H1 (cell line): ENCODE results near the gene RIMS1. TPM values are rescaled to one million over a fixed set of nuclear protein-coding genes. Genes with fewer than 3 reads are reported as not detected.

Experiments
- CTCF ChIA-PET: fragments of 300-600 bp; sonication (Branson Sonifier 250); formaldehyde crosslinking; loops from one replicate; lab custom pipeline; 2021; ENCODE audit not compliant: partially characterized antibody; lab: Charles Lee
- POLR2A ChIA-PET: fragments of 300-600 bp; sonication (Branson Sonifier 250); formaldehyde crosslinking; loops from one replicate; lab custom pipeline; 2021; ENCODE audit warnings: inconsistent platforms; ENCODE audit not compliant: partially characterized antibody; lab: Charles Lee
- DNase-seq, 2 experiments: peaks; one replicate each; pipeline versions ENCODE4 v3.0.0 to v3.0.0-alpha.2; 2010 to 2022; ENCODE audit warnings: low spot score in 2 of 2, low read depth in 1 of 2, mixed read lengths in 1 of 2
- FAIRE-seq: peaks from 2 replicates; lab custom pipeline; 2011; peaks lifted over from hg19 to GRCh38; lab: Jason Lieb, UNC
- H2AFZ ChIP-seq: 2 replicates; pipeline ENCODE4 v1.8.1; 2012; ENCODE audit warnings: low read length, inconsistent platforms
- H2AK5ac ChIP-seq: 2 replicates; pipeline ENCODE4 v1.6.1; 2013; ENCODE audit warnings: low read depth, low read length
- H2BK120ac ChIP-seq: replicated peaks from 2 replicates; pipeline ENCODE3; 2013; ENCODE audit warnings: low read depth, low read length, inconsistent platforms
- H2BK12ac ChIP-seq: 2 replicates; pipeline ENCODE4 v1.6.1; 2013; ENCODE audit warnings: low read depth, low read length
- H2BK15ac ChIP-seq: 2 replicates; pipeline ENCODE4 v1.6.1; 2013; ENCODE audit warnings: low read length
- H2BK20ac ChIP-seq: 2 replicates; pipeline ENCODE4 v1.6.1; 2013; ENCODE audit warnings: low read length
- H2BK5ac ChIP-seq: 2 replicates; pipeline ENCODE4 v1.6.1; 2013; ENCODE audit warnings: low read depth, low read length
- H3K14ac ChIP-seq: 2 replicates; pipeline ENCODE4 v1.6.1; 2013; ENCODE audit warnings: inconsistent platforms; ENCODE audit not compliant: insufficient read length
- H3K18ac ChIP-seq: 2 replicates; pipeline ENCODE4 v1.6.1; 2013; ENCODE audit warnings: low read length; ENCODE audit errors: extremely low read depth
- H3K23ac ChIP-seq: 2 replicates; pipeline ENCODE4 v1.6.1; 2013; ENCODE audit warnings: inconsistent platforms; ENCODE audit not compliant: insufficient read length
- H3K23me2 ChIP-seq: 2 replicates; pipeline ENCODE4 v1.6.1; 2013; ENCODE audit warnings: low read depth, low read length
- H3K27ac ChIP-seq: 2 replicates; pipeline ENCODE4 v1.6.1; 2011; ENCODE audit warnings: low read depth, low read length, inconsistent platforms
- H3K27me3 ChIP-seq, 4 experiments: replicated peaks in 1 of 4; 1 replicate in 1 of 4; 2 replicates in 3 of 4; pipeline versions ENCODE4 v1.6.1 to v1.8.1; 2011 to 2013; ENCODE audit warnings: low read length in 3 of 4, mild to moderate bottlenecking in 3 of 4, inconsistent platforms in 2 of 4, mixed read lengths in 2 of 4, moderate library complexity in 1 of 4; ENCODE audit not compliant: control insufficient read depth in 3 of 4, insufficient read depth in 3 of 4; ENCODE audit errors: extremely low read depth in 1 of 4
- H3K36me3 ChIP-seq, 4 experiments: 2 replicates each; pipeline versions ENCODE4 v1.6.1 to v1.8.1; 2011 to 2013; ENCODE audit warnings: mild to moderate bottlenecking in 4 of 4, low read length in 3 of 4, moderate library complexity in 2 of 4, control low read depth in 1 of 4, inconsistent platforms in 1 of 4; ENCODE audit not compliant: insufficient read depth in 4 of 4, control insufficient read depth in 2 of 4
- H3K4ac ChIP-seq: replicated peaks from 2 replicates; pipeline ENCODE3; 2013; ENCODE audit warnings: low read length, low read depth, mixed read lengths, inconsistent platforms; ENCODE audit not compliant: insufficient read length
- H3K4me1 ChIP-seq, 4 experiments: replicated peaks in 1 of 4; 1 replicate in 1 of 4; 2 replicates in 3 of 4; pipeline versions ENCODE4 v1.6.1 to v1.8.1; 2011 to 2013; ENCODE audit warnings: low read length in 3 of 4, inconsistent platforms in 2 of 4, mixed read lengths in 1 of 4; ENCODE audit not compliant: insufficient read depth in 4 of 4, control insufficient read depth in 3 of 4
- H3K4me2 ChIP-seq, 2 experiments: 2 replicates each; pipeline versions ENCODE4 v1.6.1 to v1.8.1; 2011 to 2013; ENCODE audit warnings: low read depth in 2 of 2, low read length in 2 of 2, control low read depth in 1 of 2, inconsistent platforms in 1 of 2, mild to moderate bottlenecking in 1 of 2; ENCODE audit not compliant: insufficient read depth in 1 of 2
- H3K4me3 ChIP-seq, 4 experiments: fragments of 200-600, 300-600 bp in 1 of 4; sonication (generic), shearing (Covaris generic), sonication (Bioruptor Twin) in 1 of 4; 2 replicates each; pipeline versions ENCODE4 v1.5.1 to v1.8.1; 2011 to 2016; ENCODE audit warnings: low read length in 4 of 4, low read depth in 3 of 4, control low read depth in 2 of 4, inconsistent platforms in 2 of 4, mild to moderate bottlenecking in 2 of 4, mixed read lengths in 1 of 4, moderate library complexity in 1 of 4; ENCODE audit not compliant: insufficient read depth in 2 of 4; ENCODE audit errors: extremely low read depth in 1 of 4
- H3K56ac ChIP-seq: replicated peaks from 2 replicates; pipeline ENCODE3; 2013; ENCODE audit warnings: low read depth, mild to moderate bottlenecking, mixed read lengths, low read length, inconsistent platforms; ENCODE audit not compliant: insufficient read length
- H3K79me1 ChIP-seq: 2 replicates; pipeline ENCODE4 v1.6.1; 2013; ENCODE audit warnings: low read depth, low read length, control low read depth
- H3K79me2 ChIP-seq, 2 experiments: 2 replicates each; pipeline versions ENCODE4 v1.6.1 to v1.8.1; 2012 to 2013; ENCODE audit warnings: low read length in 2 of 2, mild to moderate bottlenecking in 2 of 2, inconsistent platforms in 1 of 2; ENCODE audit not compliant: insufficient read depth in 2 of 2, control insufficient read depth in 1 of 2
- H3K9ac ChIP-seq, 4 experiments: replicated peaks in 1 of 4; 1 replicate in 1 of 4; 2 replicates in 3 of 4; pipeline versions ENCODE4 v1.6.1 to v1.8.1; 2011 to 2013; ENCODE audit warnings: low read depth in 3 of 4, low read length in 3 of 4, control low read depth in 2 of 4, mild to moderate bottlenecking in 2 of 4, moderate library complexity in 2 of 4, inconsistent platforms in 1 of 4; ENCODE audit errors: extremely low read depth in 1 of 4
- H3K9me3 ChIP-seq, 2 experiments: 2 replicates each; pipeline versions ENCODE4 v1.6.1 to v1.8.1; 2012 to 2013; ENCODE audit warnings: mild to moderate bottlenecking in 2 of 2, moderate library complexity in 2 of 2, control low read depth in 1 of 2, inconsistent platforms in 1 of 2, low read depth in 1 of 2, low read length in 1 of 2, mixed read lengths in 1 of 2; ENCODE audit not compliant: insufficient read depth in 2 of 2
- H4K20me1 ChIP-seq, 2 experiments: replicated peaks in 1 of 2; 2 replicates each; pipeline versions ENCODE3 to v1.8.1; 2011 to 2013; ENCODE audit warnings: inconsistent platforms in 2 of 2, low read length in 2 of 2, mild to moderate bottlenecking in 1 of 2; ENCODE audit not compliant: insufficient read depth in 2 of 2, control insufficient read depth in 1 of 2
- H4K5ac ChIP-seq: 2 replicates; pipeline ENCODE4 v1.6.1; 2013; ENCODE audit warnings: low read length, low read depth, mixed read lengths, inconsistent platforms; ENCODE audit not compliant: insufficient read length
- H4K8ac ChIP-seq: 2 replicates; pipeline ENCODE4 v1.8.0; 2013; ENCODE audit warnings: mild to moderate bottlenecking, moderate library complexity, low read length, inconsistent platforms; ENCODE audit not compliant: insufficient read depth; ENCODE audit errors: extremely low read depth
- H4K91ac ChIP-seq: replicated peaks from 2 replicates; pipeline ENCODE3; 2013; ENCODE audit warnings: low read length, mixed read lengths, inconsistent platforms; ENCODE audit not compliant: insufficient read length
- CREB1 ChIP-seq: IDR thresholded peaks from 2 replicates; pipeline ENCODE4 v1.6.1; 2012; ENCODE audit warnings: inconsistent platforms
- EP300 ChIP-seq, 2 experiments: IDR thresholded peaks; 1 replicate in 1 of 2; 2 replicates in 1 of 2; pipeline ENCODE4 v1.6.1; 2011 to 2012; ENCODE audit warnings: low read depth in 2 of 2, low read length in 2 of 2, mild to moderate bottlenecking in 2 of 2, borderline replicate concordance in 1 of 2, inconsistent platforms in 1 of 2, moderate library complexity in 1 of 2
- RAD21 ChIP-seq, 2 experiments: IDR thresholded peaks in 1 of 2; conservative IDR thresholded peaks in 1 of 2; 2 replicates each; pipeline ENCODE4 v1.6.1; 2011; ENCODE audit warnings: low read depth in 2 of 2, low read length in 2 of 2, improper control_type of control experiment in 1 of 2, inconsistent platforms in 1 of 2, mild to moderate bottlenecking in 1 of 2, moderate library complexity in 1 of 2
- RNF2 ChIP-seq: fragments of 200-900, 300-1000 bp; sonication (generic); IDR thresholded peaks from 2 replicates; pipeline ENCODE4 v1.7.1; 2016; ENCODE audit warnings: borderline replicate concordance, low read depth, mild to moderate bottlenecking, antibody characterized with exemption, low read length; ENCODE audit not compliant: poor library complexity, severe bottlenecking; ENCODE audit errors: missing control alignments
- WGBS, 2 experiments: shearing (Covaris generic) in 1 of 2; methylation state at CpG; one replicate each; pipeline versions ENCODE4 v1.1.6 to v1.1.7; 2013 to 2015; ENCODE audit warnings: low lambda C conversion rate in 2 of 2, mixed read lengths in 2 of 2, inconsistent platforms in 1 of 2, low coverage in 1 of 2, missing lambda C conversion rate in 1 of 2; ENCODE audit not compliant: insufficient replicate concordance in 2 of 2, insufficient coverage in 1 of 2, insufficient read length in 1 of 2; ENCODE audit errors: extremely low coverage in 1 of 2, missing lambda C conversion rate in 1 of 2; 5-methylcytosine and 5-hydroxymethylcytosine counted together
- polyA plus RNA-seq, 7 experiments: library from polyadenylated mRNA; depleted of rRNA in 3 of 7; stranded (reverse) in 5 of 7; unstranded in 2 of 7; fragments of >200 nt in 5 of 7; fragments of 200-250 nt in 2 of 7; gene quantifications; 1 replicate in 5 of 7; 2 replicates in 1 of 7; 4 replicates in 1 of 7; pipeline versions ENCODE4 v1.2.1 to v1.2.3, GENCODE V29; 2011 to 2013; ENCODE audit warnings: missing spikeins in 2 of 7, mixed read lengths in 2 of 7
- total RNA-seq: library from RNA; stranded (reverse); fragmentation: NEBNext Ultra II Directional; extraction: Animal tissue kit (Norgen Biotek cat#: 25700); gene quantifications from 2 replicates; pipeline ENCODE4 v1.2.1, GENCODE V29; 2021

Gene RIMS1
- total and polyA plus RNA-seq, 2 of the 8 experiments (the other 6 are each of a cell fraction or from before 2014, with no cell fraction given) = 0.63 to 2.3 TPM

- FAIRE-seq (no peak), DNase-seq (no peak)
- Histone ChIP-seq H3K4me3 (no peak overlapping the region), H2BK20ac (no peak overlapping the region), H3K79me1 (no peaks in the 10 kb centered on the region), H2AK5ac (no peak overlapping the region), H3K56ac (no peak overlapping the region), H3K9ac (no peak overlapping the region), H3K14ac (no peak overlapping the region), H2BK12ac (no peak overlapping the region), H3K27ac (no peak overlapping the region), H3K18ac (no peak overlapping the region), H3K36me3 (no peaks in the 10 kb centered on the region), H3K4me2 (no peak overlapping the region), H2AFZ (no peak overlapping the region), H3K4me1 (peaks cover 0 to 2% (median 0%) of the 10 kb centered on the region in 4 experiments; a peak in 2 of 7 replicates), H3K27me3 (no peaks in the 10 kb centered on the region), H4K20me1 (no peaks in the 10 kb centered on the region), H3K23me2 (no peaks in the 10 kb centered on the region), H3K9me3 (no peaks in the 10 kb centered on the region), H2BK120ac (no peak overlapping the region), H2BK15ac (no peak overlapping the region), H4K5ac (no peak overlapping the region), H2BK5ac (no peak overlapping the region), H3K23ac (no peak overlapping the region), H3K4ac (no peak overlapping the region), H4K91ac (no peak overlapping the region), H4K8ac (no peak overlapping the region), H3K79me2 (no peaks in the 10 kb centered on the region)
- 85% methylated on average over 9 of the region's 9 CpGs; no CpG with 5 or more reads in 1 of the 2 experiments for WGBS, 2 experiments
- ChIA-PET CTCF (interaction anchor here (1.7 to 13.2 kb wide), 7 partner anchors 9 to 719 kb away, joined by 4 to 158 read pairs (median 18); no protein-coding TSS in a partner anchor), POLR2A (no interaction called here)
- TF ChIP-seq EP300 (IDR thresholded peaks at IDR 0.05; ENCODE audit: borderline replicate concordance in 1 of 2, low read depth in 2 of 2, low read length in 2 of 2) = no peak
- TF ChIP-seq RAD21 (IDR thresholded peaks at IDR 0.05 in 1 of 2, conservative IDR thresholded peaks at IDR 0.05 in 1 of 2; ENCODE audit: low read depth in 2 of 2, low read length in 2 of 2) = no peak
- TF ChIP-seq RNF2 = no peak
- TF ChIP-seq CREB1 = no peak
These were observed 527.5 kb downstream of the RIMS1 start for GRCh38 chr6:72413884-72414283.
